ENCODE measurements around the gene UNK. TPM values are rescaled to one million over a fixed set of nuclear protein-coding genes. Genes with fewer than 3 reads are reported as not detected.
A peak's percentile ranks its signal among the peaks of the same experiment; 100 is the strongest.
"Not testable (repeated sequence)": the region's sequence is repeated elsewhere in the genome, so short reads cannot be mapped to it uniquely, and the experiment has no call there.

The UNK gene
- total RNA-seq, 1 experiment from 2014 or later = 35.4 TPM

- CTCF ChIA-PET = interaction anchor here (1.0 to 8.8 kb wide), 4 partner anchors 10 to 22 kb away, joined by 6 to 180 read pairs (median 54); no protein-coding TSS in a partner anchor
- Mint-ChIP-seq H3K36me3 (peaks cover 25% of the 10 kb centered on the region), H3K27me3 (ENCODE audit: low read depth) (no peaks in the 10 kb centered on the region), H3K4me1 (peaks cover 13% of the 10 kb centered on the region), H3K4me3 (no peak overlapping the region), H3K27ac (peak overlapping the region; percentile 41; the same call in 1 of the 2 replicates), H3K9me3 (no peaks in the 10 kb centered on the region)
- POLR2A ChIA-PET = no interaction called here
- TF ChIP-seq CBFB (CRISPR knock-in tag; IDR thresholded peaks at IDR 0.05; ENCODE audit: low read depth) (no peak), CDX4 (CRISPR knock-in tag; IDR thresholded peaks at IDR 0.05; ENCODE audit: borderline replicate concordance) (no peak), SP1 (CRISPR knock-in tag; conservative IDR thresholded peaks at IDR 0.05) (no peak), IRF2 (CRISPR knock-in tag; IDR thresholded peaks at IDR 0.05; ENCODE audit: borderline replicate concordance, low read depth) (no peak), USF1 (CRISPR knock-in tag; IDR thresholded peaks at IDR 0.05) (no peak), E2F1 (CRISPR knock-in tag; IDR thresholded peaks at IDR 0.05) (no peak), GRHL2 (CRISPR knock-in tag; IDR thresholded peaks at IDR 0.05; ENCODE audit: insufficient replicate concordance, severe bottlenecking) (no peak), ESRRA (CRISPR knock-in tag; IDR thresholded peaks at IDR 0.05; ENCODE audit: borderline replicate concordance) (no peak), NR3C1 (CRISPR knock-in tag; conservative IDR thresholded peaks at IDR 0.05; ENCODE audit: low read depth) (no peak), ETV6 (CRISPR knock-in tag; IDR thresholded peaks at IDR 0.05) (no peak), FOXK1 (CRISPR knock-in tag; IDR thresholded peaks at IDR 0.05) (no peak), MYBL2 (CRISPR knock-in tag; IDR thresholded peaks at IDR 0.05) (no peak), ZNF317 (CRISPR knock-in tag; IDR thresholded peaks at IDR 0.05; ENCODE audit: borderline replicate concordance, low read depth) (no peak)
- no peak for DNase-seq (ENCODE audit: low spot score)
- no peak for ATAC-seq
Measured at GRCh38 chr17:75850928-75851692, 66.5 kb downstream of the UNK start.

- H3K27me3 Mint-ChIP-seq (ENCODE audit: low read depth); H3K9me3 Mint-ChIP-seq; POLR2A ChIA-PET; H3K4me3 Mint-ChIP-seq; DNase-seq (ENCODE audit: low spot score); ATAC-seq: not testable (repeated sequence)
- H3K27ac Mint-ChIP-seq = peak overlapping the region; percentile 41; the same call in 1 of the 2 replicates
- H3K36me3 Mint-ChIP-seq = peaks cover 23% of the 10 kb centered on the region
- peaks cover 18% of the 10 kb centered on the region for H3K4me1 Mint-ChIP-seq
- CTCF ChIA-PET = interaction anchor here (0.7 to 6.0 kb wide), 3 partner anchors 10 to 40 kb away, joined by 3 to 100 read pairs (median 6); no protein-coding TSS in a partner anchor
Measured at GRCh38 chr17:75851693-75851991, 67.0 kb downstream of the UNK start.

- ATAC-seq (no peak), DNase-seq (ENCODE audit: low spot score) (no peak)
- no peaks in the 10 kb centered on the region for H3K9me3 Mint-ChIP-seq
- CTCF ChIA-PET = interaction anchor here (3.0 to 6.0 kb wide), 2 partner anchors 7 to 25 kb away, joined by 51 to 100 read pairs; no protein-coding TSS in a partner anchor
- no peaks in the 10 kb centered on the region for H3K27me3 Mint-ChIP-seq (ENCODE audit: low read depth)
- POLR2A ChIA-PET = no interaction called here
- peaks cover 11% of the 10 kb centered on the region for H3K36me3 Mint-ChIP-seq
- H3K4me3 Mint-ChIP-seq = no peak overlapping the region
- H3K4me1 Mint-ChIP-seq = peaks cover 16% of the 10 kb centered on the region
- H3K27ac Mint-ChIP-seq = peak overlapping the region; percentile 53
- TF ChIP-seq, protein P1, sequence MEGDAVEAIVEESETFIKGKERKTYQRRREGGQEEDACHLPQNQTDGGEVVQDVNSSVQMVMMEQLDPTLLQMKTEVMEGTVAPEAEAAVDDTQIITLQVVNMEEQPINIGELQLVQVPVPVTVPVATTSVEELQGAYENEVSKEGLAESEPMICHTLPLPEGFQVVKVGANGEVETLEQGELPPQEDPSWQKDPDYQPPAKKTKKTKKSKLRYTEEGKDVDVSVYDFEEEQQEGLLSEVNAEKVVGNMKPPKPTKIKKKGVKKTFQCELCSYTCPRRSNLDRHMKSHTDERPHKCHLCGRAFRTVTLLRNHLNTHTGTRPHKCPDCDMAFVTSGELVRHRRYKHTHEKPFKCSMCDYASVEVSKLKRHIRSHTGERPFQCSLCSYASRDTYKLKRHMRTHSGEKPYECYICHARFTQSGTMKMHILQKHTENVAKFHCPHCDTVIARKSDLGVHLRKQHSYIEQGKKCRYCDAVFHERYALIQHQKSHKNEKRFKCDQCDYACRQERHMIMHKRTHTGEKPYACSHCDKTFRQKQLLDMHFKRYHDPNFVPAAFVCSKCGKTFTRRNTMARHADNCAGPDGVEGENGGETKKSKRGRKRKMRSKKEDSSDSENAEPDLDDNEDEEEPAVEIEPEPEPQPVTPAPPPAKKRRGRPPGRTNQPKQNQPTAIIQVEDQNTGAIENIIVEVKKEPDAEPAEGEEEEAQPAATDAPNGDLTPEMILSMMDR (IDR thresholded peaks at IDR 0.05) = no peak
- no peak for TF ChIP-seq ZNF512 (CRISPR knock-in tag; IDR thresholded peaks at IDR 0.05; ENCODE audit: borderline replicate concordance)
- TF ChIP-seq NR2C2 (CRISPR knock-in tag; IDR thresholded peaks at IDR 0.05) = no peak
- TF ChIP-seq GTF2I (CRISPR knock-in tag; conservative IDR thresholded peaks at IDR 0.05) = no peak
- TF ChIP-seq, protein P2, sequence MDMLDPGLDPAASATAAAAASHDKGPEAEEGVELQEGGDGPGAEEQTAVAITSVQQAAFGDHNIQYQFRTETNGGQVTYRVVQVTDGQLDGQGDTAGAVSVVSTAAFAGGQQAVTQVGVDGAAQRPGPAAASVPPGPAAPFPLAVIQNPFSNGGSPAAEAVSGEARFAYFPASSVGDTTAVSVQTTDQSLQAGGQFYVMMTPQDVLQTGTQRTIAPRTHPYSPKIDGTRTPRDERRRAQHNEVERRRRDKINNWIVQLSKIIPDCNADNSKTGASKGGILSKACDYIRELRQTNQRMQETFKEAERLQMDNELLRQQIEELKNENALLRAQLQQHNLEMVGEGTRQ (CRISPR knock-in tag; IDR thresholded peaks at IDR 0.05) = no peak
- no peak for TF ChIP-seq ARID4B (CRISPR knock-in tag; IDR thresholded peaks at IDR 0.05; ENCODE audit: borderline replicate concordance)
- TF ChIP-seq SP1 (CRISPR knock-in tag; conservative IDR thresholded peaks at IDR 0.05) = no peak
- no peak for TF ChIP-seq GRHL2 (CRISPR knock-in tag; IDR thresholded peaks at IDR 0.05; ENCODE audit: insufficient replicate concordance, severe bottlenecking)
Measured at GRCh38 chr17:75853433-75853832, 68.8 kb downstream of the UNK start.

Data from WTC11 (cell line).